Activated T-helper 9 cell treated with anti-CD3 and anti-CD28 coated beads, Interleukin-2, amount 50 U/mL, for 16 hours (primary cell): ENCODE results near the gene MEST.
"Not testable (repeated sequence)": the region's sequence is repeated elsewhere in the genome, so short reads cannot be mapped to it uniquely, and the experiment has no call there.

Source experiments
- DNase-seq: peaks from one replicate; pipeline ENCODE4 v3.0.0-alpha.2; 2020; ENCODE audit warnings: low read depth

The MEST gene

GRCh38 chr7:130491841-130492522, at the start of gene MEST:
TSS of gene MEST (plus strand) at chr7:130492085. CDS start at chr7:130492314, 229 bp downstream.
- DNase-seq, result no peak

GRCh38 chr7:130442601-130443000, 49.3 kb upstream of the MEST start:
- no peak for DNase-seq

GRCh38 chr7:130444234-130444633, 47.7 kb upstream of the MEST start:
- no peak for DNase-seq

GRCh38 chr7:130444751-130445407, 47.0 kb upstream of the MEST start:
- DNase-seq, result no peak

GRCh38 chr7:130446259-130446658, 45.6 kb upstream of the MEST start:
- no peak for DNase-seq

GRCh38 chr7:130451344-130451743, 40.5 kb upstream of the MEST start:
- DNase-seq, result not testable (repeated sequence)

GRCh38 chr7:130452951-130453350, 38.9 kb upstream of the MEST start:
- no peak for DNase-seq

- no peak for DNase-seq
These were observed 36.9 kb upstream of the MEST start for GRCh38 chr7:130454959-130455358.

- DNase-seq, result no peak
These were observed 33.6 kb upstream of the MEST start for GRCh38 chr7:130458257-130458656.

- DNase-seq, result no peak
These were observed 30.6 kb upstream of the MEST start for GRCh38 chr7:130461272-130461671.

GRCh38 chr7:130463553-130464434, 28.1 kb upstream of the MEST start:
- DNase-seq, result no peak

GRCh38 chr7:130468612-130469011, 23.3 kb upstream of the MEST start:
- no peak for DNase-seq

- DNase-seq, result no peak
These were observed 19.9 kb upstream of the MEST start for GRCh38 chr7:130471974-130472373.

GRCh38 chr7:130473289-130473688, 18.6 kb upstream of the MEST start:
- no peak for DNase-seq

GRCh38 chr7:130473876-130474275, 18.0 kb upstream of the MEST start:
- no peak for DNase-seq

- DNase-seq, result no peak
These were observed 16.1 kb upstream of the MEST start for GRCh38 chr7:130475776-130476175.

- DNase-seq, result no peak
These were observed 15.4 kb upstream of the MEST start for GRCh38 chr7:130476297-130477150.

- DNase-seq, result no peak
These were observed 12.9 kb upstream of the MEST start for GRCh38 chr7:130478991-130479390.

GRCh38 chr7:130479716-130480400, 12.0 kb upstream of the MEST start:
- no peak for DNase-seq

GRCh38 chr7:130481898-130482297, 10.0 kb upstream of the MEST start:
- no peak for DNase-seq

GRCh38 chr7:130483031-130483430, 8.9 kb upstream of the MEST start:
- DNase-seq, result no peak
